H9 (cell line): ENCODE data around the gene CNNM3. TPM values are rescaled to one million over a fixed set of nuclear protein-coding genes. Genes with fewer than 3 reads are reported as not detected.

Experiments
- DNase-seq: peaks from one replicate; pipeline ENCODE4 v3.0.0-alpha.2; 2017
- H2AFZ ChIP-seq: one replicate; pipeline ENCODE4 v1.6.1; 2013; ENCODE audit warnings: mild to moderate bottlenecking, low read length, control low read depth, moderate library complexity
- H2AK5ac ChIP-seq: 2 replicates; pipeline ENCODE4 v1.6.1; 2013; ENCODE audit warnings: low read length, control low read depth, mixed read lengths; ENCODE audit not compliant: insufficient read length
- H2BK120ac ChIP-seq: one replicate; pipeline ENCODE4 v1.6.1; 2013; ENCODE audit warnings: low read depth, mild to moderate bottlenecking, low read length, control low read depth, inconsistent platforms; ENCODE audit not compliant: poor library complexity, severe bottlenecking
- H2BK12ac ChIP-seq: 2 replicates; pipeline ENCODE4 v1.6.1; 2013; ENCODE audit warnings: low read length, control low read depth, mixed read lengths, low read depth; ENCODE audit not compliant: insufficient read length
- H2BK15ac ChIP-seq: 2 replicates; pipeline ENCODE4 v1.6.1; 2013; ENCODE audit warnings: low read depth, low read length, control low read depth
- H2BK20ac ChIP-seq: one replicate; pipeline ENCODE4 v1.6.1; 2013; ENCODE audit warnings: low read depth, mild to moderate bottlenecking, low read length, control low read depth, inconsistent platforms; ENCODE audit not compliant: poor library complexity, severe bottlenecking
- H2BK5ac ChIP-seq: 2 replicates; pipeline ENCODE4 v1.6.1; 2013; ENCODE audit warnings: low read length, control low read depth, mixed read lengths; ENCODE audit not compliant: insufficient read length
- H3K14ac ChIP-seq: 2 replicates; pipeline ENCODE4 v1.6.1; 2013; ENCODE audit warnings: low read length, control low read depth; ENCODE audit not compliant: insufficient read depth
- H3K18ac ChIP-seq: 2 replicates; pipeline ENCODE4 v1.6.1; 2013; ENCODE audit warnings: low read depth, mild to moderate bottlenecking, mixed read lengths, low read length, control low read depth; ENCODE audit not compliant: insufficient read length
- H3K23ac ChIP-seq: 2 replicates; pipeline ENCODE4 v1.6.1; 2013; ENCODE audit warnings: low read length, control low read depth, mixed read lengths, low read depth; ENCODE audit not compliant: insufficient read length
- H3K23me2 ChIP-seq: 2 replicates; pipeline ENCODE4 v1.6.1; 2013; ENCODE audit warnings: low read depth, mild to moderate bottlenecking, mixed read lengths, low read length, control low read depth; ENCODE audit not compliant: insufficient read length, poor library complexity, severe bottlenecking
- H3K27ac ChIP-seq: 2 replicates; pipeline ENCODE4 v1.5.1; 2013; ENCODE audit warnings: low read length, control low read depth, mixed read lengths, low read depth; ENCODE audit not compliant: insufficient read length
- H3K27me3 ChIP-seq: 2 replicates; pipeline ENCODE4 v1.6.1; 2013; ENCODE audit warnings: low read length, control low read depth, inconsistent platforms; ENCODE audit not compliant: insufficient read depth
- H3K4ac ChIP-seq: 2 replicates; pipeline ENCODE4 v1.6.1; 2013; ENCODE audit warnings: low read depth, mild to moderate bottlenecking, control low read depth, inconsistent platforms, low read length, moderate library complexity
- H3K4me1 ChIP-seq: 2 replicates; pipeline ENCODE4 v1.6.1; 2013; ENCODE audit warnings: low read length, control low read depth, inconsistent platforms; ENCODE audit not compliant: insufficient read depth
- H3K4me2 ChIP-seq: 2 replicates; pipeline ENCODE4 v1.6.1; 2013; ENCODE audit warnings: low read length, control low read depth, mixed read lengths; ENCODE audit not compliant: insufficient read length, insufficient read depth
- H3K56ac ChIP-seq: 2 replicates; pipeline ENCODE4 v1.6.1; 2013; ENCODE audit warnings: low read depth, mild to moderate bottlenecking, mixed read lengths, low read length, control low read depth; ENCODE audit not compliant: insufficient read length
- H3K79me1 ChIP-seq: 2 replicates; pipeline ENCODE4 v1.6.1; 2013; ENCODE audit warnings: low read depth, mild to moderate bottlenecking, moderate library complexity, low read length, control low read depth, inconsistent platforms; ENCODE audit not compliant: insufficient read depth, poor library complexity, severe bottlenecking
- H3K79me2 ChIP-seq: 2 replicates; pipeline ENCODE4 v1.6.1; 2013; ENCODE audit warnings: low read length, control low read depth, inconsistent platforms; ENCODE audit not compliant: insufficient read depth
- H3K9ac ChIP-seq: 2 replicates; pipeline ENCODE4 v1.6.1; 2013; ENCODE audit warnings: low read length, control low read depth, mixed read lengths; ENCODE audit not compliant: insufficient read length; ENCODE audit errors: extremely low read depth
- H3K9me3 ChIP-seq: one replicate; pipeline ENCODE4 v1.6.1; 2013; ENCODE audit warnings: low read depth, low read length, inconsistent platforms; ENCODE audit not compliant: control insufficient read depth
- H3T11ph ChIP-seq: one replicate; pipeline ENCODE4 v1.6.1; 2013; ENCODE audit warnings: mild to moderate bottlenecking, low read length, control low read depth, inconsistent platforms
- H4K20me1 ChIP-seq: one replicate; pipeline ENCODE4 v1.6.1; 2013; ENCODE audit not compliant: control insufficient read depth, insufficient read length, insufficient read depth
- H4K5ac ChIP-seq: 2 replicates; pipeline ENCODE4 v1.6.1; 2013; ENCODE audit warnings: low read depth, mild to moderate bottlenecking, mixed read lengths, low read length, control low read depth; ENCODE audit not compliant: insufficient read length
- H4K8ac ChIP-seq: replicated peaks from 2 replicates; pipeline ENCODE4 v1.6.1; 2013; ENCODE audit warnings: low read length, control low read depth, mixed read lengths, low read depth; ENCODE audit not compliant: insufficient read length
- H4K91ac ChIP-seq: 2 replicates; pipeline ENCODE4 v1.6.1; 2013; ENCODE audit warnings: low read depth, mild to moderate bottlenecking, moderate library complexity, mixed read lengths, low read length, control low read depth; ENCODE audit not compliant: insufficient read length
- H3K27ac Mint-ChIP-seq, 3 experiments: 2 replicates in 2 of 3; 3 replicates in 1 of 3; pipeline ENCODE4 v1.8.0; 2020 to 2021; ENCODE audit warnings: mixed read lengths in 3 of 3, mild to moderate bottlenecking in 1 of 3, moderate library complexity in 1 of 3
- H3K27me3 Mint-ChIP-seq: 2 replicates; pipeline ENCODE4 v1.8.0; 2021; ENCODE audit warnings: low read depth, mild to moderate bottlenecking, moderate library complexity, mixed read lengths
- H3K36me3 Mint-ChIP-seq, 3 experiments: 2 replicates in 2 of 3; 3 replicates in 1 of 3; pipeline ENCODE4 v1.8.0; 2020 to 2021; ENCODE audit warnings: low read depth in 3 of 3, mixed read lengths in 3 of 3; ENCODE audit not compliant: insufficient read depth in 1 of 3
- H3K4me1 Mint-ChIP-seq, 2 experiments: 2 replicates each; pipeline ENCODE4 v1.8.0; 2020; ENCODE audit warnings: mixed read lengths in 2 of 2
- H3K4me3 Mint-ChIP-seq, 2 experiments: 2 replicates in 1 of 2; 3 replicates in 1 of 2; pipeline ENCODE4 v1.8.0; 2020 to 2021; ENCODE audit warnings: mild to moderate bottlenecking in 2 of 2, mixed read lengths in 2 of 2, moderate library complexity in 1 of 2
- H3K9me3 Mint-ChIP-seq, 2 experiments: 2 replicates in 1 of 2; 3 replicates in 1 of 2; pipeline ENCODE4 v1.8.0; 2020; ENCODE audit warnings: mild to moderate bottlenecking in 2 of 2, mixed read lengths in 2 of 2, moderate library complexity in 1 of 2
- CTCF ChIP-seq: fragments of 200-600 bp; sonication (generic); conservative IDR thresholded peaks from 3 replicates; pipeline ENCODE4 v1.8.0; 2021; ENCODE audit warnings: antibody characterized with exemption, mild to moderate bottlenecking
- WGBS: extraction: QIAGEN DNeasy Blood & Tissue Kit; methylation state at CpG from one replicate; pipeline ENCODE4 v1.1.7; 2013; ENCODE audit warnings: missing lambda C conversion rate, low lambda C conversion rate, mixed read lengths; ENCODE audit not compliant: insufficient read length; ENCODE audit errors: extremely low coverage; 5-methylcytosine and 5-hydroxymethylcytosine counted together
- total RNA-seq: library from RNA; stranded (reverse); gene quantifications from 2 replicates; pipeline ENCODE4 v1.2.1, GENCODE V29; 2021

CNNM3 gene
- total RNA-seq, 1 experiment from 2014 or later: 25.0 TPM

DNA sequence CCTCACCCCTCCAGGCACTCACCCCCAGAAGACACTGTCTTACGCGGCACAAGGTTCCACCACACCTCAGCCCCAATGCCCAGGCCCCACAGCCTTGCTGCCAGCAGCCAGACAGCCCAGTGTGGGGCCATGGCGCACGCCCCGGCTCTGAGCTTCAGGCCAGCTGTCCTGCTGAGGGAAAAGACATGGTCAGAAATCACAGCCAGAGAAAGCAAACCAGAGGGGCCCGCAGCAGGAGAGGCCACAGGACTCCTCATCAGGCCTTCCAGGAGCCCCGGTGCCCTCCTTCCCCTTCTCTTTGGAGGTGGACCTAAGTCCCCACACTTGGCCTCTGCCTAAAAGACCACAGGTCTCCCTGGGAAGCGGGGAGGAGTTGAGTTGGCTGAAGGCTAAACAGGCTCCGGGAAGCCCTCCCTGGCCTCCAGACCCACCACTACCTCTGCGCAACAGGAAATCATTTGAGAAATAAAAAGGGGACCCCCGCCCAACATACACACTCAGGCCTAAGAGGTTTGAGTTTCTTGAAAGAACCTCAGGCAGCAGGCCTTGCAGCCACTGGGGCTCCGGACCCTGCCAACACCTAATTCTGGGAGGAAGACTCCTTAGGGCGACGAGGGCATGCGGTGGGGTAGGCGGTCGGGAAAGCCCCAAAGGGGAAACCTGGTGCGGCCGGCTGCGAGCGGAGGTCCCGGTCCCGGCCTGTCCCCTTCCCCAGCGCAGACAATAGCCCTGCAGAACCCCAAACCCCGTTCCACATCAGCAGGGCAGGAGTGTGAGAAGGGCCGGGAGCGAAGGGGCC is 51.9 kb downstream of the CNNM3 start:
- H2BK5ac ChIP-seq: no peak overlapping the region
- TF ChIP-seq CTCF: no peak
- Mint-ChIP-seq H3K9me3 (no peaks in the 10 kb centered on the region), H3K27me3 (no peaks in the 10 kb centered on the region; the same call in 1 of the 2 replicates), H3K27ac (peak overlapping the region; percentile 80 to 91 (median 83); a peak in 5 of 7 replicates), H3K36me3 (peaks cover 15 to 48% (median 40%) of the 10 kb centered on the region in 3 experiments), H3K4me1 (peaks cover 18 to 25% of the 10 kb centered on the region in 2 experiments), H3K4me3 (peak overlapping the region; percentile 85 to 88)
- H2BK12ac ChIP-seq: no peak overlapping the region
- peaks cover 3% of the 10 kb centered on the region; the same call in 1 of the 2 replicates for H3K4me1 ChIP-seq
- H3K79me1 ChIP-seq: peaks cover 10% of the 10 kb centered on the region
- no peak overlapping the region for H4K91ac ChIP-seq
- H3T11ph ChIP-seq: no peak overlapping the region
- peak overlapping the region; percentile 77 for H3K9ac ChIP-seq
- H4K8ac ChIP-seq: no peak overlapping the region
- no peak overlapping the region; the same call in 1 of the 2 replicates for H3K4ac ChIP-seq
- no peak for DNase-seq
- no peak overlapping the region for H2BK15ac ChIP-seq
- H3K4me2 ChIP-seq: peak overlapping the region; percentile 70
- H3K27me3 ChIP-seq: no peaks in the 10 kb centered on the region
- H2AK5ac ChIP-seq: no peak overlapping the region
- H3K27ac ChIP-seq: no peak overlapping the region
- peaks cover 10% of the 10 kb centered on the region; the same call in 1 of the 2 replicates for H3K79me2 ChIP-seq
- H2AFZ ChIP-seq: no peak overlapping the region
- no peaks in the 10 kb centered on the region for H4K20me1 ChIP-seq
- no peak overlapping the region for H4K5ac ChIP-seq
- no peak overlapping the region for H2BK20ac ChIP-seq
- H2BK120ac ChIP-seq: no peak overlapping the region
- no peak overlapping the region for H3K56ac ChIP-seq
- H3K9me3 ChIP-seq: no peaks in the 10 kb centered on the region
- no CpG with 5 or more reads among the region's 27 CpGs for WGBS
- H3K14ac ChIP-seq: peak overlapping the region; percentile 96
- H3K18ac ChIP-seq: peak overlapping the region; percentile 20
- H3K23ac ChIP-seq: no peak overlapping the region
- peaks cover 16% of the 10 kb centered on the region for H3K23me2 ChIP-seq
